Measurements from ENCODE around the gene CCHCR1.
"Not testable (repeated sequence)": the region's sequence is repeated elsewhere in the genome, so short reads cannot be mapped to it uniquely, and the experiment has no call there.

CCHCR1 gene

DNA sequence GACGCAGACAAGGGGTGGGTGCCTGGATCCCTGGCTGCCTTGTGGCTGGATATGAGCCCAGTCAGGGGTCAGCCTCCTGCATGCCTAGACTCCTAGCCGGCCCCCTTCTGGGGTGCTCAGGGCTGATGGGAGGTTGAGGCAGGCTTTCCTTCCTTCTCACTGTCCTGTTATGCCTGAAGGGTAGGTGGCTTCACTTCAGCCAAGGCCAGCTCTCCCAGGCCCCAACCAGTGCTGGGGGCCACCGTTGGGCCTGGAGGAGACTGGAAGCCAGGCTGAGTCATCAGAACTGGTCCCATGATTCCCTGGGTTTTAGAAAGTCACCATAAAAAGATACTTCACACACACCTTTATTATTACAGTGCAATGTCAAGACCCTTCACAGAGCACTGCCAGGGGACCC, 15.8 kb upstream of the CCHCR1 start:
- intact Hi-C loops (cut with micrococcal nuclease) = no loop called here
- Mint-ChIP-seq H3K9me3 (no peaks in the 10 kb centered on the region), H3K27me3 (no peaks in the 10 kb centered on the region), H3K4me3 (no peak overlapping the region), H3K4me1 (ENCODE audit: low read depth) (peaks cover 4% of the 10 kb centered on the region), H3K27ac (no peak overlapping the region), H3K36me3 (ENCODE audit: low read depth) (peaks cover 23% of the 10 kb centered on the region)

DNA sequence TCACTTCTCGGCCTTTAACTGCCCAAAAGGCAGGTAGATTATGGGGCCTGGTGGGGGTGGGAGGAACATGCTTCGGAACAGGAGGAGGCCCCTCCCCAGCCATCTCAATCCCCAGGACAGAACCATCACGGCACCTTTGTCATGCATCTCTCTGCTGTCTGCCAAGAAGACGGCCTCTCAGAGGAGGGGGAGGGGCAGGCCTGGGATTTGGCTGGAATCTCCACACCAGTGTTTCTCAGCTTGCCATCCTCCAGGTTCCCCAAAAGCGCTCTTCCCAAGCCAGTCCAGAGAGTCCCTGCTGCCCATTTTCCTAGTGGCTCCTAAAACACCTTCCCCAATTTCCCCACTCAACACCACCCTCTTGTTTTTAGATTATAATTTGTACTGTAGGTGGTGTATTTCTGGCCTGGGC, 15.4 kb upstream of the CCHCR1 start:
- Mint-ChIP-seq H3K4me3 (no peak overlapping the region), H3K9me3 (no peaks in the 10 kb centered on the region), H3K4me1 (ENCODE audit: low read depth) (no peaks in the 10 kb centered on the region), H3K36me3 (ENCODE audit: low read depth) (peaks cover 22% of the 10 kb centered on the region), H3K27me3 (no peaks in the 10 kb centered on the region), H3K27ac (no peak overlapping the region)
- intact Hi-C loops (cut with micrococcal nuclease) = no loop called here

GRCh38 chr6:31171931-31172905, 14.6 kb upstream of the CCHCR1 start:
- Mint-ChIP-seq H3K27me3 (no peaks in the 10 kb centered on the region), H3K4me3 (no peak overlapping the region), H3K4me1 (ENCODE audit: low read depth) (no peaks in the 10 kb centered on the region), H3K27ac (no peak overlapping the region), H3K36me3 (ENCODE audit: low read depth) (peaks cover 15% of the 10 kb centered on the region), H3K9me3 (no peaks in the 10 kb centered on the region)
- intact Hi-C loops (cut with micrococcal nuclease) = no loop called here

GRCh38 chr6:31170987-31171671, 13.5 kb upstream of the CCHCR1 start:
- Mint-ChIP-seq H3K9me3 (no peaks in the 10 kb centered on the region), H3K4me1 (ENCODE audit: low read depth) (no peaks in the 10 kb centered on the region), H3K4me3 (no peak overlapping the region), H3K27me3 (no peaks in the 10 kb centered on the region), H3K36me3 (ENCODE audit: low read depth) (peaks cover 13% of the 10 kb centered on the region), H3K27ac (no peak overlapping the region)
- intact Hi-C loops (cut with micrococcal nuclease) = no loop called here

GRCh38 chr6:31170600-31170881, 12.9 kb upstream of the CCHCR1 start, which contains the start of gene POU5F1:
Gene POU5F1, minus strand, starts transcription at chr6:31170682. Its CDS starts 62 bp downstream, at chr6:31170620.
- no peaks in the 10 kb centered on the region for H3K4me1 Mint-ChIP-seq (ENCODE audit: low read depth)
- no peak within 1 kb of the TSS for H3K4me3 Mint-ChIP-seq

GRCh38 chr6:31169858-31170599, 12.4 kb upstream of the CCHCR1 start:
- H3K4me1 Mint-ChIP-seq (ENCODE audit: low read depth); H3K9me3 Mint-ChIP-seq; H3K4me3 Mint-ChIP-seq; H3K27me3 Mint-ChIP-seq; H3K36me3 Mint-ChIP-seq (ENCODE audit: low read depth); H3K27ac Mint-ChIP-seq; intact Hi-C loops (cut with micrococcal nuclease): not testable (repeated sequence)

More at GRCh38 chr6:31170600-31170881, 12.9 kb upstream of the CCHCR1 start, which contains the start of gene POU5F1:
- Mint-ChIP-seq H3K9me3 (no peaks in the 10 kb centered on the region), H3K27ac (no peak within 1 kb of the TSS), H3K36me3 (ENCODE audit: low read depth) (peaks cover 7% of the 10 kb centered on the region), H3K27me3 (no peaks in the 10 kb centered on the region)
- intact Hi-C loops (cut with micrococcal nuclease) = no loop called here

- no peak overlapping the region for H3K27ac Mint-ChIP-seq
- H3K4me3 Mint-ChIP-seq = no peak overlapping the region
- H3K9me3 Mint-ChIP-seq = no peaks in the 10 kb centered on the region
- intact Hi-C loops (cut with micrococcal nuclease) = no loop called here
- no peaks in the 10 kb centered on the region for H3K36me3 Mint-ChIP-seq (ENCODE audit: low read depth)
- H3K4me1 Mint-ChIP-seq (ENCODE audit: low read depth) = no peaks in the 10 kb centered on the region
- no peaks in the 10 kb centered on the region for H3K27me3 Mint-ChIP-seq
These were observed 11.7 kb upstream of the CCHCR1 start for GRCh38 chr6:31169123-31169857.

GRCh38 chr6:31168606-31169005, 11.0 kb upstream of the CCHCR1 start:
- intact Hi-C loops (cut with micrococcal nuclease) = no loop called here
- Mint-ChIP-seq H3K36me3 (ENCODE audit: low read depth) (no peaks in the 10 kb centered on the region), H3K4me1 (ENCODE audit: low read depth) (no peaks in the 10 kb centered on the region), H3K4me3 (no peak overlapping the region), H3K27ac (no peak overlapping the region), H3K27me3 (no peaks in the 10 kb centered on the region), H3K9me3 (no peaks in the 10 kb centered on the region)

- Mint-ChIP-seq H3K9me3 (no peaks in the 10 kb centered on the region), H3K4me1 (ENCODE audit: low read depth) (no peaks in the 10 kb centered on the region), H3K4me3 (no peak overlapping the region), H3K36me3 (ENCODE audit: low read depth) (no peaks in the 10 kb centered on the region), H3K27ac (no peak overlapping the region), H3K27me3 (no peaks in the 10 kb centered on the region)
- intact Hi-C loops (cut with micrococcal nuclease) = no loop called here
These were observed 8.4 kb upstream of the CCHCR1 start for GRCh38 chr6:31165986-31166385.

DNA sequence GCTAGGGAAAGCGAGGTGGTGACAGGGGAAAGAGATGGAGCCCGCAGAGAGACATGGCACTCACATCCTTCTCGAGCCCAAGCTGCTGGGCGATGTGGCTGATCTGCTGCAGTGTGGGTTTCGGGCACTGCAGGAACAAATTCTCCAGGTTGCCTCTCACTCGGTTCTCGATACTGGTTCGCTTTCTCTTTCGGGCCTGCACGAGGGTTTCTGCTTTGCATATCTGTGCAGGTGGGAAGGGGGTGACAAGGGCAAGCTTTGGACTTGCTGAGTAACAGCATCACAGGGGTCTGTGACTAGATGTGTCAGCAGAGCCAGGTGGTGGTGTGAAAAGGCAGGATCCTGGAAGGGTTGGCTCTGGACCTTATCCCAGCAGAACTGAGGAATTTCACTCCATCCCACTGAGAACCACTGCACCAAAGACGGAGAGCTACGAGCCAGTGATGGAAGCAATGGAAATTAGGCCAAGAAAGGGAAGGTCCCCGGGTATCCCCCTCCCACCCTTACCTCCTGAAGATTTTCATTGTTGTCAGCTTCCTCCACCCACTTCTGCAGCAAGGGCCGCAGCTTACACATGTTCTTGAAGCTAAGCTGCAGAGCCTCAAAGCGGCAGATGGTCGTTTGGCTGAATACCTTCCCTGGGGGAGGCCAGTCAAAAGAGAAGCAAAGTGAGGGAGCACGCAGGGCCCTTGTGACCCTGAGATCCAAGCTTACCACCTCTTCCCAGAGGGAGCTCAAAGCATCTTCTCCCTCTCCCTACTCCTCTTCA, 7.6 kb upstream of the CCHCR1 start:
- H3K27ac Mint-ChIP-seq; H3K36me3 Mint-ChIP-seq (ENCODE audit: low read depth); H3K4me3 Mint-ChIP-seq; intact Hi-C loops (cut with micrococcal nuclease); H3K27me3 Mint-ChIP-seq; H3K9me3 Mint-ChIP-seq; H3K4me1 Mint-ChIP-seq (ENCODE audit: low read depth): not testable (repeated sequence)

GRCh38 chr6:31164475-31165063, 7.0 kb upstream of the CCHCR1 start:
- H3K36me3 Mint-ChIP-seq (ENCODE audit: low read depth); H3K9me3 Mint-ChIP-seq; H3K27ac Mint-ChIP-seq; H3K27me3 Mint-ChIP-seq; intact Hi-C loops (cut with micrococcal nuclease); H3K4me1 Mint-ChIP-seq (ENCODE audit: low read depth); H3K4me3 Mint-ChIP-seq: not testable (repeated sequence)

DNA sequence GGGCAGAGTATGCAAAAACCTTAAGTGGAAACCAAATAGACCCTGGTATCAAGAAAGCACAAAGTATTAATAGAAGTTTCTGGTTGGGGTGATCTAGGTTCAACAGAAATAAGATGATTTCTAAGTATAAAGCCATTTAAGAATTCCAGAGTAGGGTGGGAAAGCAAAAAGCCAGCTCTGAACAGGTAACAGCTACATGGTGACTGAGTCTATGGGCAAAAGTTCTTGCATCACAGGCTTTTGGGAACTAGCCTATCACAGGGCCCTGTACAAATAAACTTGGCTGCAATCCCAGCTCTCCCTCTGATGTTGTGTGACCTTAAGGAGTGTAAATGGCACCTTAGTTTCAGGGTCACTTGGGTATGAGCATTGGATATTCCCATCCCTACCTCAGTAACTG, 6.3 kb upstream of the CCHCR1 start:
- H3K4me3 Mint-ChIP-seq = no peak overlapping the region
- no peak overlapping the region for H3K27ac Mint-ChIP-seq
- H3K27me3 Mint-ChIP-seq = no peaks in the 10 kb centered on the region
- intact Hi-C loops (cut with micrococcal nuclease) = no loop called here
- no peaks in the 10 kb centered on the region for H3K36me3 Mint-ChIP-seq (ENCODE audit: low read depth)
- H3K9me3 Mint-ChIP-seq = no peaks in the 10 kb centered on the region
- peaks cover 8% of the 10 kb centered on the region for H3K4me1 Mint-ChIP-seq (ENCODE audit: low read depth)

All from dendritic cell treated with granulocyte-macrophage colony-stimulating factor and Interleukin-4, amounts not matched to agents 40 ng/mL and 50 ng/mL, for 4 days (primary cell).